ENCODE results near the gene MAP7D3.

DNA sequence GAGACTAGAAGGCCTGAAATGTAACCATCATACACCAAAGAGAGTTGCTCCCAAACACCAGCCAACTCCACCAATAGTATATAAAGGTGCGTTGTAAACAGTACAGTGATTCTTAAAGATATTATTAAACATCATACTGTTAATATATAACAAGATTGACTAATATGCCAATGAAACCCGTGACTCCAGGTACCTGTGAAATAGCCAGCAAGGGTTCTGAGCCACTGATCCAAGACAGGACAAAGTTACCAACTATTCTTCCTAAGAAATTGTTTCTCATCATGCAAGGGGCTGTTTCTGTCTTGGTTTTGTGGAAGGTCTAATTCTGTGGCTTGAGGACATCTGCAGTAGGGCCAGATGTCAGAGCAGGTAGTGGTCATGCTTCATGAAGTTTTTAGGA, 56.7 kb downstream of the MAP7D3 start:
- no peak for TF ChIP-seq JUNB (IDR thresholded peaks at IDR 0.05)
- TF ChIP-seq EP300 (IDR thresholded peaks at IDR 0.05; ENCODE audit: borderline replicate concordance in 1 of 2, control insufficient read depth in 1 of 2, low read depth in 2 of 2, low read length in 2 of 2), result no peak
- TF ChIP-seq MEF2A (IDR thresholded peaks at IDR 0.05; ENCODE audit: insufficient read depth, low read depth, low read length), result no peak
- TF ChIP-seq, protein P1, sequence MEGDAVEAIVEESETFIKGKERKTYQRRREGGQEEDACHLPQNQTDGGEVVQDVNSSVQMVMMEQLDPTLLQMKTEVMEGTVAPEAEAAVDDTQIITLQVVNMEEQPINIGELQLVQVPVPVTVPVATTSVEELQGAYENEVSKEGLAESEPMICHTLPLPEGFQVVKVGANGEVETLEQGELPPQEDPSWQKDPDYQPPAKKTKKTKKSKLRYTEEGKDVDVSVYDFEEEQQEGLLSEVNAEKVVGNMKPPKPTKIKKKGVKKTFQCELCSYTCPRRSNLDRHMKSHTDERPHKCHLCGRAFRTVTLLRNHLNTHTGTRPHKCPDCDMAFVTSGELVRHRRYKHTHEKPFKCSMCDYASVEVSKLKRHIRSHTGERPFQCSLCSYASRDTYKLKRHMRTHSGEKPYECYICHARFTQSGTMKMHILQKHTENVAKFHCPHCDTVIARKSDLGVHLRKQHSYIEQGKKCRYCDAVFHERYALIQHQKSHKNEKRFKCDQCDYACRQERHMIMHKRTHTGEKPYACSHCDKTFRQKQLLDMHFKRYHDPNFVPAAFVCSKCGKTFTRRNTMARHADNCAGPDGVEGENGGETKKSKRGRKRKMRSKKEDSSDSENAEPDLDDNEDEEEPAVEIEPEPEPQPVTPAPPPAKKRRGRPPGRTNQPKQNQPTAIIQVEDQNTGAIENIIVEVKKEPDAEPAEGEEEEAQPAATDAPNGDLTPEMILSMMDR (IDR thresholded peaks at IDR 0.05 in 2 of 3, conservative IDR thresholded peaks at IDR 0.05 in 1 of 3; ENCODE audit: control insufficient read depth in 2 of 3, extremely low read depth in 1 of 3, insufficient read depth in 1 of 3, low read depth in 3 of 3, low read length in 3 of 3), result no peak
- no peak for TF ChIP-seq FOS (IDR thresholded peaks at IDR 0.05; ENCODE audit: borderline replicate concordance, extremely low read depth, insufficient read length)
- TF ChIP-seq, protein P2, sequence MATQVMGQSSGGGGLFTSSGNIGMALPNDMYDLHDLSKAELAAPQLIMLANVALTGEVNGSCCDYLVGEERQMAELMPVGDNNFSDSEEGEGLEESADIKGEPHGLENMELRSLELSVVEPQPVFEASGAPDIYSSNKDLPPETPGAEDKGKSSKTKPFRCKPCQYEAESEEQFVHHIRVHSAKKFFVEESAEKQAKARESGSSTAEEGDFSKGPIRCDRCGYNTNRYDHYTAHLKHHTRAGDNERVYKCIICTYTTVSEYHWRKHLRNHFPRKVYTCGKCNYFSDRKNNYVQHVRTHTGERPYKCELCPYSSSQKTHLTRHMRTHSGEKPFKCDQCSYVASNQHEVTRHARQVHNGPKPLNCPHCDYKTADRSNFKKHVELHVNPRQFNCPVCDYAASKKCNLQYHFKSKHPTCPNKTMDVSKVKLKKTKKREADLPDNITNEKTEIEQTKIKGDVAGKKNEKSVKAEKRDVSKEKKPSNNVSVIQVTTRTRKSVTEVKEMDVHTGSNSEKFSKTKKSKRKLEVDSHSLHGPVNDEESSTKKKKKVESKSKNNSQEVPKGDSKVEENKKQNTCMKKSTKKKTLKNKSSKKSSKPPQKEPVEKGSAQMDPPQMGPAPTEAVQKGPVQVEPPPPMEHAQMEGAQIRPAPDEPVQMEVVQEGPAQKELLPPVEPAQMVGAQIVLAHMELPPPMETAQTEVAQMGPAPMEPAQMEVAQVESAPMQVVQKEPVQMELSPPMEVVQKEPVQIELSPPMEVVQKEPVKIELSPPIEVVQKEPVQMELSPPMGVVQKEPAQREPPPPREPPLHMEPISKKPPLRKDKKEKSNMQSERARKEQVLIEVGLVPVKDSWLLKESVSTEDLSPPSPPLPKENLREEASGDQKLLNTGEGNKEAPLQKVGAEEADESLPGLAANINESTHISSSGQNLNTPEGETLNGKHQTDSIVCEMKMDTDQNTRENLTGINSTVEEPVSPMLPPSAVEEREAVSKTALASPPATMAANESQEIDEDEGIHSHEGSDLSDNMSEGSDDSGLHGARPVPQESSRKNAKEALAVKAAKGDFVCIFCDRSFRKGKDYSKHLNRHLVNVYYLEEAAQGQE (IDR thresholded peaks at IDR 0.05; ENCODE audit: low read depth, low read length), result no peak
- TF ChIP-seq, protein P3, sequence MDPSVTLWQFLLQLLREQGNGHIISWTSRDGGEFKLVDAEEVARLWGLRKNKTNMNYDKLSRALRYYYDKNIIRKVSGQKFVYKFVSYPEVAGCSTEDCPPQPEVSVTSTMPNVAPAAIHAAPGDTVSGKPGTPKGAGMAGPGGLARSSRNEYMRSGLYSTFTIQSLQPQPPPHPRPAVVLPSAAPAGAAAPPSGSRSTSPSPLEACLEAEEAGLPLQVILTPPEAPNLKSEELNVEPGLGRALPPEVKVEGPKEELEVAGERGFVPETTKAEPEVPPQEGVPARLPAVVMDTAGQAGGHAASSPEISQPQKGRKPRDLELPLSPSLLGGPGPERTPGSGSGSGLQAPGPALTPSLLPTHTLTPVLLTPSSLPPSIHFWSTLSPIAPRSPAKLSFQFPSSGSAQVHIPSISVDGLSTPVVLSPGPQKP (IDR thresholded peaks at IDR 0.05; ENCODE audit: low read depth, low read length), result no peak
- no peak for TF ChIP-seq CEBPB (IDR thresholded peaks at IDR 0.05; ENCODE audit: borderline replicate concordance in 1 of 2, low read depth in 2 of 2, low read length in 2 of 2)
- no peak for TF ChIP-seq BRCA1 (IDR thresholded peaks at IDR 0.05; ENCODE audit: low read depth, low read length)
- TF ChIP-seq, protein P4, sequence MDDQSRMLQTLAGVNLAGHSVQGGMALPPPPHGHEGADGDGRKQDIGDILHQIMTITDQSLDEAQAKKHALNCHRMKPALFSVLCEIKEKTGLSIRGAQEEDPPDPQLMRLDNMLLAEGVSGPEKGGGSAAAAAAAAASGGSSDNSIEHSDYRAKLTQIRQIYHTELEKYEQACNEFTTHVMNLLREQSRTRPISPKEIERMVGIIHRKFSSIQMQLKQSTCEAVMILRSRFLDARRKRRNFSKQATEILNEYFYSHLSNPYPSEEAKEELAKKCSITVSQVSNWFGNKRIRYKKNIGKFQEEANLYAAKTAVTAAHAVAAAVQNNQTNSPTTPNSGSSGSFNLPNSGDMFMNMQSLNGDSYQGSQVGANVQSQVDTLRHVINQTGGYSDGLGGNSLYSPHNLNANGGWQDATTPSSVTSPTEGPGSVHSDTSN (IDR thresholded peaks at IDR 0.05; ENCODE audit: insufficient replicate concordance, low read depth, low read length), result no peak
- TF ChIP-seq POLR2A (IDR thresholded peaks at IDR 0.05; ENCODE audit: low read depth, low read length), result no peak
- TF ChIP-seq RBBP5 (conservative IDR thresholded peaks at IDR 0.05), result no peak
- TF ChIP-seq KDM1A (IDR thresholded peaks at IDR 0.05; ENCODE audit: borderline replicate concordance), result no peak
- TF ChIP-seq CREB1 (IDR thresholded peaks at IDR 0.05; ENCODE audit: low read depth), result no peak

All from GM12878 (cell line).